NCI-H524 (cell line): ENCODE data around the gene PIPOX.

Experiments
- DNase-seq, 2 experiments: peaks; one replicate each; lab custom pipeline; 2025; lab: John Stamatoyannopoulos, UW

The PIPOX gene

GRCh38 chr17:29099527-29099926, 56.6 kb downstream of the PIPOX start:
- DNase-seq = no peak

GRCh38 chr17:29100296-29100695, 57.4 kb downstream of the PIPOX start:
- DNase-seq = no peak

- DNase-seq = peak; percentile 96 to 97
Measured at GRCh38 chr17:29102046-29102445, 59.1 kb downstream of the PIPOX start.

- peak in 1 of 2 experiments; percentile 45 for DNase-seq
Measured at GRCh38 chr17:29102741-29103181, 59.8 kb downstream of the PIPOX start.

- peak; percentile 65 to 80 for DNase-seq
Measured at GRCh38 chr17:29103341-29103740, 60.4 kb downstream of the PIPOX start.
